Measurements from ENCODE around the gene HIRA. TPM values are rescaled to one million over a fixed set of nuclear protein-coding genes. Genes with fewer than 3 reads are reported as not detected.

Gene HIRA
- total and polyA plus RNA-seq, 9 of the 15 experiments (the other 6 are each of a cell fraction or from before 2014, with no cell fraction given): 0.96 to 132 (median 58.4) TPM

DNA sequence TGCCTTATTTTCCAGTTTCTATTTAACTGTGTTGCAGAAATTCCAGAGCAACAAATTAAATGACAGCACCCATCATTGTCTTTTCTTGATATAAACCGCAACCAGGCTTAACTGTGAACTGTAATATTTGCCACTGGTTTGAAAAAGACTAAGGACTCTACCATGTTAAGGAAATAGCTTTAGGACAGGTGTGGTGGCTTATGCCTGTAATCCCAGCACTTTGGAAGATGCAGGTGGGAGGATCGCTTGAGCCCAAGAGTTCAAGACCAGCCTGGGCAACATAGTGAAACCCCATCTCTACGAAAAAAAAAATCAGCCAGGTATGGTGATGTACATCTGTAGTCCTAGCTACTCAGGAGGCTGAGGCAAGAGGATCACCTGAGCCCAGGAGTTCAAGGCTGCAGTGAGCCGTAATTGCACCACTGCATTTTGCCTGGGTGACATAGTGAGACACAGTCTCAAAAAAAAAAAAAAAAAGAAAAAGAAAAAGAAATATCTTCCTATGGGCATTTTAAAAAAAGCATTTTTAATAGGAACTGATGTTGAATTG lies 28.8 kb downstream of the HIRA start (continued):
- TF ChIP-seq ZNF589 (CRISPR knock-in tag; IDR thresholded peaks at IDR 0.05; ENCODE audit: low read depth) (0 out of 2 replicates have a peak, but pooled peaks have one; percentile 64), ETV5 (CRISPR knock-in tag; IDR thresholded peaks at IDR 0.05; ENCODE audit: low read depth) (no peak), TRIM24 (IDR thresholded peaks at IDR 0.05) (no peak), POLR2AphosphoS2 (IDR thresholded peaks at IDR 0.05; ENCODE audit: low read length) (0 out of 2 replicates have a peak, but pooled peaks have one; percentile 23), PHB2 (IDR thresholded peaks at IDR 0.05; ENCODE audit: low read depth) (no peak), MECOM (CRISPR knock-in tag; IDR thresholded peaks at IDR 0.05) (peak; percentile 57; the same call in 1 of the 2 replicates)
- TF ChIP-seq, protein P1, sequence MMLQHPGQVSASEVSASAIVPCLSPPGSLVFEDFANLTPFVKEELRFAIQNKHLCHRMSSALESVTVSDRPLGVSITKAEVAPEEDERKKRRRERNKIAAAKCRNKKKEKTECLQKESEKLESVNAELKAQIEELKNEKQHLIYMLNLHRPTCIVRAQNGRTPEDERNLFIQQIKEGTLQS (IDR thresholded peaks at IDR 0.05): no peak
- TF ChIP-seq, protein P1 (CRISPR knock-in tag; conservative IDR thresholded peaks at IDR 0.05): 0 out of 2 replicates have a peak, but pooled peaks have one; percentile 3
- TF ChIP-seq, protein P2, sequence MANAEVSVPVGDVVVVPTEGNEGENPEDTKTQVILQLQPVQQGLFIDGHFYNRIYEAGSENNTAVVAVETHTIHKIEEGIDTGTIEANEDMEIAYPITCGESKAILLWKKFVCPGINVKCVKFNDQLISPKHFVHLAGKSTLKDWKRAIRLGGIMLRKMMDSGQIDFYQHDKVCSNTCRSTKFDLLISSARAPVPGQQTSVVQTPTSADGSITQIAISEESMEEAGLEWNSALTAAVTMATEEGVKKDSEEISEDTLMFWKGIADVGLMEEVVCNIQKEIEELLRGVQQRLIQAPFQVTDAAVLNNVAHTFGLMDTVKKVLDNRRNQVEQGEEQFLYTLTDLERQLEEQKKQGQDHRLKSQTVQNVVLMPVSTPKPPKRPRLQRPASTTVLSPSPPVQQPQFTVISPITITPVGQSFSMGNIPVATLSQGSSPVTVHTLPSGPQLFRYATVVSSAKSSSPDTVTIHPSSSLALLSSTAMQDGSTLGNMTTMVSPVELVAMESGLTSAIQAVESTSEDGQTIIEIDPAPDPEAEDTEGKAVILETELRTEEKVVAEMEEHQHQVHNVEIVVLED (CRISPR knock-in tag; IDR thresholded peaks at IDR 0.05): no peak
